Gastrocnemius medialis (tissue), 4 donors: Measurements from ENCODE around the gene TNNT1. TPM values are rescaled to one million over a fixed set of nuclear protein-coding genes. Genes with fewer than 3 reads are reported as not detected.
"Not testable (repeated sequence)": the region's sequence is repeated elsewhere in the genome, so short reads cannot be mapped to it uniquely, and the experiment has no call there.

ENCODE experiments used
- ATAC-seq, 2 donors: fragments of 150-250 bp; one replicate each; pipeline ENCODE4 v1.9.1; 2016
- DNase-seq, 2 donors: peaks; one replicate each; pipeline ENCODE4 v3.0.0-alpha.2; 2019
- H3K27ac ChIP-seq, 4 donors: fragments of 200-600 bp; sonication (generic); 1 replicate in 1 of 4; 2 replicates in 3 of 4; pipeline ENCODE4 v1.5.1; 2016 to 2018; ENCODE audit warnings: mild to moderate bottlenecking in 2 of 4, moderate library complexity in 1 of 4
- H3K27me3 ChIP-seq, 3 donors: fragments of 200-600 bp; sonication (generic) in 2 of 3; 1 replicate in 1 of 3; 2 replicates in 2 of 3; pipeline versions ENCODE4 v1.5.1 to v1.6.0; 2016 to 2019; ENCODE audit warnings: mild to moderate bottlenecking in 1 of 3, moderate library complexity in 1 of 3
- H3K36me3 ChIP-seq, 2 donors: fragments of 200-600 bp; sonication (generic) in 1 of 2; one replicate each; pipeline ENCODE4 v1.5.1; 2017 to 2018
- H3K4me1 ChIP-seq, 2 donors: fragments of 200-600 bp; sonication (generic) in 1 of 2; one replicate each; pipeline ENCODE4 v1.5.1; 2016 to 2017; ENCODE audit warnings: mild to moderate bottlenecking in 2 of 2
- H3K4me3 ChIP-seq, 4 donors: fragments of 200-600 bp; sonication (generic) in 3 of 4; 1 replicate in 1 of 4; 2 replicates in 3 of 4; pipeline ENCODE4 v1.5.1; 2016 to 2019; ENCODE audit warnings: mild to moderate bottlenecking in 2 of 4
- H3K9me3 ChIP-seq, 3 donors: fragments of 200-600 bp; sonication (generic) in 2 of 3; 1 replicate in 1 of 3; 2 replicates in 2 of 3; pipeline ENCODE4 v1.5.1; 2016 to 2019
- CTCF ChIP-seq, 5 experiments: fragments of 450-650 bp in 3 of 5; fragments of 200-600 bp in 2 of 5; sonication (generic) in 2 of 5; IDR thresholded peaks in 4 of 5; conservative IDR thresholded peaks in 1 of 5; 1 replicate in 4 of 5; 2 replicates in 1 of 5; pipeline ENCODE4 v1.5.1; 2016 to 2019; ENCODE audit warnings: antibody characterized with exemption in 5 of 5, mild to moderate bottlenecking in 3 of 5, moderate library complexity in 3 of 5
- POLR2A ChIP-seq, 2 donors: fragments of 450-650 bp; IDR thresholded peaks; one replicate each; pipeline ENCODE4 v1.6.1; 2017; ENCODE audit warnings: antibody characterized with exemption in 2 of 2, mild to moderate bottlenecking in 2 of 2, moderate library complexity in 2 of 2
- in situ Hi-C, 4 donors: fragments of 200-750 bp; cut with MboI; loops; one replicate each; pipeline versions ENCODE4 v1.15.0 to v1.8.0; 2017; ENCODE audit warnings: low sequenced_read_pairs in 4 of 4
- intact Hi-C: fragments of 100-400 bp; cut with DNase I; formaldehyde crosslinking; loops from one replicate; pipeline ENCODE4 v1.15.1; 2023; ENCODE audit warnings: low total_unique reads
- total RNA-seq, 4 donors: library from RNA; depleted of rRNA; stranded (reverse); fragments of >200 nt; gene quantifications; one replicate each; pipeline versions ENCODE4 v1.1.0 to v1.2.3, GENCODE V29; 2016

Gene TNNT1
- total RNA-seq, 4 donors from 2014 or later, result 2,342 to 9,166 (median 6,627) TPM

- no peak overlapping the region for H3K4me3 ChIP-seq
- no peak for TF ChIP-seq CTCF (IDR thresholded peaks at IDR 0.05 in 4 of 5, conservative IDR thresholded peaks at IDR 0.05 in 1 of 5)
- TF ChIP-seq POLR2A (IDR thresholded peaks at IDR 0.05), result no peak
- in situ Hi-C loops, result no loop called here
- H3K36me3 ChIP-seq, result no peaks in the 10 kb centered on the region
- intact Hi-C loops, result no loop called here
- H3K9me3 ChIP-seq, result no peaks in the 10 kb centered on the region
- peak overlapping the region; percentile 32 to 73 (median 45) for H3K27ac ChIP-seq
- DNase-seq (no peak), ATAC-seq (no peak)
- peaks cover 27 to 29% (median 29%) of the 10 kb centered on the region in 3 donors for H3K27me3 ChIP-seq
- H3K4me1 ChIP-seq, result peaks cover 0 to 18% of the 10 kb centered on the region in 2 donors
Observed at GRCh38 chr19:55158423-55158822, 9.4 kb upstream of the TNNT1 start.

- peak within 1 kb of the TSS; percentile 32 to 73 (median 45) for H3K27ac ChIP-seq
- intact Hi-C loops, result no loop called here
Observed at GRCh38 chr19:55157064-55157908, 8.3 kb upstream of the TNNT1 start, which contains the start of gene TNNI3. Gene TNNI3 (minus strand): TSS chr19:55157732. CDS start chr19:55157589, 143 bp downstream.

GRCh38 chr19:55156202-55157063 lies 7.4 kb upstream of the TNNT1 start:
- Histone ChIP-seq H3K4me1 (peaks cover 0 to 18% of the 10 kb centered on the region in 2 donors), H3K4me3 (peak overlapping the region; percentile 4 to 32 (median 26)), H3K36me3 (no peaks in the 10 kb centered on the region), H3K27me3 (peaks cover 16 to 20% (median 17%) of the 10 kb centered on the region in 3 donors), H3K9me3 (no peaks in the 10 kb centered on the region), H3K27ac (no peak overlapping the region)
- in situ Hi-C loops (no loop called here), intact Hi-C loops (no loop called here)
- TF ChIP-seq POLR2A (IDR thresholded peaks at IDR 0.05), result no peak
- no peak for TF ChIP-seq CTCF (IDR thresholded peaks at IDR 0.05 in 4 of 5, conservative IDR thresholded peaks at IDR 0.05 in 1 of 5)
- DNase-seq, result peak in 1 of 2 donors; percentile 65
- peak in 1 of 2 donors; percentile 36 for ATAC-seq

More at GRCh38 chr19:55157064-55157908, 8.3 kb upstream of the TNNT1 start, which contains the start of gene TNNI3:
- in situ Hi-C loops, result no loop called here
- ATAC-seq, result no peak
- TF ChIP-seq CTCF (IDR thresholded peaks at IDR 0.05 in 4 of 5, conservative IDR thresholded peaks at IDR 0.05 in 1 of 5), result no peak
- no peak for TF ChIP-seq POLR2A (IDR thresholded peaks at IDR 0.05)
- Histone ChIP-seq H3K27me3 (peaks cover 25 to 29% (median 25%) of the 10 kb centered on the region in 3 donors), H3K9me3 (no peaks in the 10 kb centered on the region), H3K4me3 (peak within 1 kb of the TSS in 2 of 4 donors; percentile 21 to 31), H3K36me3 (no peaks in the 10 kb centered on the region), H3K4me1 (peaks cover 0 to 18% of the 10 kb centered on the region in 2 donors)
- DNase-seq, result peak in 1 of 2 donors; percentile 9

- in situ Hi-C loops, DNase-seq, ATAC-seq, H3K9me3 ChIP-seq, intact Hi-C loops, H3K36me3 ChIP-seq, H3K27ac ChIP-seq: not testable (repeated sequence)
- peaks cover 10 to 14% (median 10%) of the 10 kb centered on the region in 3 donors for H3K27me3 ChIP-seq
- peaks cover 0 to 19% of the 10 kb centered on the region in 2 donors for H3K4me1 ChIP-seq
- H3K4me3 ChIP-seq, result peak overlapping the region in 3 of 4 donors; percentile 21 to 32 (median 31)
Observed at GRCh38 chr19:55155784-55156183, 6.8 kb upstream of the TNNT1 start.
